Peyer's patch (tissue), 4 donors: Measurements from ENCODE around the gene GUCY1A2.

Source experiments
- POLR2A ChIP-seq, 2 donors: fragments of 450-650 bp; IDR thresholded peaks; one replicate each; pipeline ENCODE4 v1.5.1; 2017; ENCODE audit warnings: antibody characterized with exemption in 2 of 2, mild to moderate bottlenecking in 2 of 2, moderate library complexity in 2 of 2
- TF ChIP-seq, protein P1 (sequence below), 6 experiments: fragments of 450-650 bp in 4 of 6; fragments of 200-600 bp in 2 of 6; sonication (generic) in 1 of 6; IDR thresholded peaks; one replicate each; pipeline ENCODE4 v1.5.1; 2017 to 2019; ENCODE audit warnings: antibody characterized with exemption in 6 of 6, mild to moderate bottlenecking in 3 of 6, moderate library complexity in 1 of 6

DNA sequence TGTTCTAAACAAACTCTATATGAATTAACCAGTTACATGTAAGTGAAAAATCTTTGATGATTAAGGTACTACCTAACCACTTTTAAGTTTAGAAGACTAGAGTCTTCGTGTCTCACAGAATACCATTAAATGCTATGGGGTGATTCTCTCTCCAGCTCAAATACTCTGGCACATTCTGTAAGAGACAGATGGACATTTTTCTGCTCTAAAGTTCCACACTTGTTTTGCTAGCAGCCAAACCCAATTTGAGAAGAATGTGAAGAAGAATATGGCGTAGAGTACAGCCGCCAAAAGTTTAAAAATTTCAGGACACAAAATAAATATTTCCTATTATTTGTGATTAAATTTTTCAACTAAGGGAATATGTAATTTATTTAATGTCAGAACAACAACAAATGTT, 339.1 kb downstream of the GUCY1A2 start:
- TF ChIP-seq, protein P1, sequence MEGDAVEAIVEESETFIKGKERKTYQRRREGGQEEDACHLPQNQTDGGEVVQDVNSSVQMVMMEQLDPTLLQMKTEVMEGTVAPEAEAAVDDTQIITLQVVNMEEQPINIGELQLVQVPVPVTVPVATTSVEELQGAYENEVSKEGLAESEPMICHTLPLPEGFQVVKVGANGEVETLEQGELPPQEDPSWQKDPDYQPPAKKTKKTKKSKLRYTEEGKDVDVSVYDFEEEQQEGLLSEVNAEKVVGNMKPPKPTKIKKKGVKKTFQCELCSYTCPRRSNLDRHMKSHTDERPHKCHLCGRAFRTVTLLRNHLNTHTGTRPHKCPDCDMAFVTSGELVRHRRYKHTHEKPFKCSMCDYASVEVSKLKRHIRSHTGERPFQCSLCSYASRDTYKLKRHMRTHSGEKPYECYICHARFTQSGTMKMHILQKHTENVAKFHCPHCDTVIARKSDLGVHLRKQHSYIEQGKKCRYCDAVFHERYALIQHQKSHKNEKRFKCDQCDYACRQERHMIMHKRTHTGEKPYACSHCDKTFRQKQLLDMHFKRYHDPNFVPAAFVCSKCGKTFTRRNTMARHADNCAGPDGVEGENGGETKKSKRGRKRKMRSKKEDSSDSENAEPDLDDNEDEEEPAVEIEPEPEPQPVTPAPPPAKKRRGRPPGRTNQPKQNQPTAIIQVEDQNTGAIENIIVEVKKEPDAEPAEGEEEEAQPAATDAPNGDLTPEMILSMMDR (IDR thresholded peaks at IDR 0.05), result no peak
- no peak for TF ChIP-seq POLR2A (IDR thresholded peaks at IDR 0.05)
